Testis (tissue), 2 donors: Measurements from ENCODE around the gene CYB5B.

Source experiments
- CTCF ChIP-seq, 3 experiments: fragments of 450-650 bp in 2 of 3; fragments of 200-600 bp in 1 of 3; sonication (generic) in 1 of 3; IDR thresholded peaks; one replicate each; pipeline ENCODE4 v1.5.1; 2016 to 2019; ENCODE audit warnings: antibody characterized with exemption in 3 of 3, mild to moderate bottlenecking in 2 of 3, moderate library complexity in 1 of 3
- POLR2A ChIP-seq: fragments of 450-650 bp; IDR thresholded peaks from one replicate; pipeline ENCODE4 v1.6.1; 2017; ENCODE audit warnings: antibody characterized with exemption, mild to moderate bottlenecking, moderate library complexity

DNA sequence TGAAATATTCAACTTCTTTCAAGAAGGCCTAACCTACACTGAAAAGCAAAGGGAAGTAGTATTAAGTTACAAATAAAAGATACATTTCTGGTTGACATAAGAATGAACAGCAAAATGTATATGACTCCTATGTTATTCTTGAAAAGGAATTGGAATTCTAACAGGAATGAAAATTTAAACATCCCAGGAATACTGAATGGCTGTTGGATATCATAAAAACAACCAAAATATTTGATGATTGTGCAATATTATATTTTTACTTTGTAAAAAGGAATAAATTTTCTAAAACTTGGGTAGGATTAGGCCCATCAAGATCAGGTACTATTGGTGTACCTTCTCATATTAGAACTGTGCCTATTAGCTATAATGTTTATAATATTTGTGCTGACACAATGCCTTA is 50.0 kb downstream of the CYB5B start:
- TF ChIP-seq CTCF (IDR thresholded peaks at IDR 0.05) = no peak
- no peak for TF ChIP-seq POLR2A
